ENCODE data around the gene RBL2. TPM values are rescaled to one million over a fixed set of nuclear protein-coding genes. Genes with fewer than 3 reads are reported as not detected.

Gene RBL2
- total and polyA plus RNA-seq, 2 of the 8 experiments (the other 6 are each of a cell fraction or from before 2014, with no cell fraction given), result 13.9 to 22.1 TPM

DNA sequence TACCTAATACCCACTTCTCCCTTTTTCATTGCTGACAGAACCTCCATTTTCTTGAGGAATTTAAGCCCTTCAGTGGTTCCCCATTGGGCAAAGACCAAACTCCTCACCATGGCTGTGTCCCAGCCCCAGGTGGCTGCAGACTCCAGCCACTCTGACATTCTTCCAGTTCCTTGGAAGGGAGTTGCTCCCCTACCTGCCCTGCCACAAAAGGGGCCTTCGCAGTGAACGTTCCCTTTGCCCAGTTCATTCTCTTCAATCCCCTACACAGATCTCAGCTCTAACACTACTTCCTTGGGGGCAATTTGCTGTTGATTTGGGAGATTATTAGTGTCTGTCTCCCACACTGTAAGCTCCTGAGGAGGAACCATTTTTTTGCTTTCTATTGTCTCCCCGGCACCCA, 72.0 kb downstream of the RBL2 start:
- Histone ChIP-seq H3K9ac (replicated peaks in 1 of 4; ENCODE audit: extremely low read depth in 1 of 4, low read depth in 3 of 4, low read length in 3 of 4) (no peak overlapping the region), H3K23ac (ENCODE audit: insufficient read length) (no peak overlapping the region), H3K79me1 (ENCODE audit: low read depth, low read length) (no peaks in the 10 kb centered on the region; the same call in 1 of the 2 replicates), H4K8ac (ENCODE audit: extremely low read depth, insufficient read depth, low read length) (no peak overlapping the region), H2BK12ac (ENCODE audit: low read depth, low read length) (no peak overlapping the region), H2BK5ac (ENCODE audit: low read depth, low read length) (no peak overlapping the region), H3K27ac (ENCODE audit: low read depth, low read length) (no peak overlapping the region), H2AK5ac (ENCODE audit: low read depth, low read length) (no peak overlapping the region), H2BK20ac (ENCODE audit: low read length) (no peak overlapping the region), H4K91ac (replicated peaks; ENCODE audit: insufficient read length, low read length) (no peak overlapping the region), H4K20me1 (replicated peaks in 1 of 2; ENCODE audit: control insufficient read depth in 1 of 2, insufficient read depth in 2 of 2, low read length in 2 of 2) (peaks cover 0 to 5% of the 10 kb centered on the region in 2 experiments), H3K4me1 (replicated peaks in 1 of 4; ENCODE audit: control insufficient read depth in 3 of 4, insufficient read depth in 4 of 4, low read length in 3 of 4) (peaks cover 0 to 14% (median 7%) of the 10 kb centered on the region in 4 experiments; a peak in 6 of 7 replicates), H3K23me2 (ENCODE audit: low read depth, low read length) (peaks cover 6% of the 10 kb centered on the region), H4K5ac (ENCODE audit: insufficient read length, low read depth, low read length) (no peak overlapping the region), H3K9me3 (ENCODE audit: insufficient read depth in 2 of 2, low read depth in 1 of 2, low read length in 1 of 2) (no peaks in the 10 kb centered on the region), H3K4me2 (ENCODE audit: insufficient read depth in 1 of 2, low read depth in 2 of 2, low read length in 2 of 2) (no peak overlapping the region), H3K79me2 (ENCODE audit: control insufficient read depth in 1 of 2, insufficient read depth in 2 of 2, low read length in 2 of 2) (peaks cover 0 to 10% of the 10 kb centered on the region in 2 experiments; a peak in 1 of 4 replicates), H2AFZ (ENCODE audit: low read length) (no peak overlapping the region), H2BK120ac (replicated peaks; ENCODE audit: low read depth, low read length) (no peak overlapping the region), H3K4me3 (ENCODE audit: extremely low read depth in 1 of 4, insufficient read depth in 2 of 4, low read depth in 3 of 4, low read length in 4 of 4) (no peak overlapping the region), H3K56ac (replicated peaks; ENCODE audit: insufficient read length, low read depth, low read length) (no peak overlapping the region), H3K27me3 (replicated peaks in 1 of 4; ENCODE audit: control insufficient read depth in 3 of 4, extremely low read depth in 1 of 4, insufficient read depth in 3 of 4, low read length in 3 of 4) (no peaks in the 10 kb centered on the region), H2BK15ac (ENCODE audit: low read length) (no peak overlapping the region), H3K18ac (ENCODE audit: extremely low read depth, low read length) (no peak overlapping the region), H3K14ac (ENCODE audit: insufficient read length) (no peak overlapping the region), H3K4ac (replicated peaks; ENCODE audit: insufficient read length, low read depth, low read length) (no peak overlapping the region), H3K36me3 (ENCODE audit: control insufficient read depth in 2 of 4, insufficient read depth in 4 of 4, low read length in 3 of 4) (no peaks in the 10 kb centered on the region)
- ChIA-PET POLR2A (ENCODE audit: partially characterized antibody) (no interaction called here), CTCF (ENCODE audit: partially characterized antibody) (no interaction called here)
- 94% methylated on average over 3 of the region's 3 CpGs; no CpG with 5 or more reads in 1 of the 2 experiments for WGBS, 2 experiments (ENCODE audit: extremely low coverage in 1 of 2, insufficient coverage in 1 of 2, insufficient read length in 1 of 2, insufficient replicate concordance in 2 of 2, low coverage in 1 of 2, low lambda C conversion rate in 2 of 2, missing lambda C conversion rate in 1 of 2)
- DNase-seq (ENCODE audit: low read depth in 1 of 2, low spot score in 2 of 2) (no peak), FAIRE-seq (no peak)
